ENCODE data around the gene CSF3.
A peak's percentile ranks its signal among the peaks of the same experiment; 100 is the strongest.

Gene CSF3, protein sequence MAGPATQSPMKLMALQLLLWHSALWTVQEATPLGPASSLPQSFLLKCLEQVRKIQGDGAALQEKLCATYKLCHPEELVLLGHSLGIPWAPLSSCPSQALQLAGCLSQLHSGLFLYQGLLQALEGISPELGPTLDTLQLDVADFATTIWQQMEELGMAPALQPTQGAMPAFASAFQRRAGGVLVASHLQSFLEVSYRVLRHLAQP

DNA sequence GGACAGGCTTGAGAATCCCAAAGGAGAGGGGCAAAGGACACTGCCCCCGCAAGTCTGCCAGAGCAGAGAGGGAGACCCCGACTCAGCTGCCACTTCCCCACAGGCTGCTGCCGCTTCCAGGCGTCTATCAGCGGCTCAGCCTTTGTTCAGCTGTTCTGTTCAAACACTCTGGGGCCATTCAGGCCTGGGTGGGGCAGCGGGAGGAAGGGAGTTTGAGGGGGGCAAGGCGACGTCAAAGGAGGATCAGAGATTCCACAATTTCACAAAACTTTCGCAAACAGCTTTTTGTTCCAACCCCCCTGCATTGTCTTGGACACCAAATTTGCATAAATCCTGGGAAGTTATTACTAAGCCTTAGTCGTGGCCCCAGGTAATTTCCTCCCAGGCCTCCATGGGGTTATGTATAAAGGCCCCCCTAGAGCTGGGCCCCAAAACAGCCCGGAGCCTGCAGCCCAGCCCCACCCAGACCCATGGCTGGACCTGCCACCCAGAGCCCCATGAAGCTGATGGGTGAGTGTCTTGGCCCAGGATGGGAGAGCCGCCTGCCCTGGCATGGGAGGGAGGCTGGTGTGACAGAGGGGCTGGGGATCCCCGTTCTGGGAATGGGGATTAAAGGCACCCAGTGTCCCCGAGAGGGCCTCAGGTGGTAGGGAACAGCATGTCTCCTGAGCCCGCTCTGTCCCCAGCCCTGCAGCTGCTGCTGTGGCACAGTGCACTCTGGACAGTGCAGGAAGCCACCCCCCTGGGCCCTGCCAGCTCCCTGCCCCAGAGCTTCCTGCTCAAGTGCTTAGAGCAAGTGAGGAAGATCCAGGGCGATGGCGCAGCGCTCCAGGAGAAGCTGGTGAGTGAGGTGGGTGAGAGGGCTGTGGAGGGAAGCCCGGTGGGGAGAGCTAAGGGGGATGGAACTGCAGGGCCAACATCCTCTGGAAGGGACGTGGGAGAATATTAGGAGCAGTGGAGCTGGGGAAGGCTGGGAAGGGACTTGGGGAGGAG, at the start of gene CSF3:
TSS of gene CSF3 (plus strand) at position 436 of the 993 bp plus-strand sequence. CDS start at position 471, 35 bp downstream.
- DNase-seq = no peak

DNA sequence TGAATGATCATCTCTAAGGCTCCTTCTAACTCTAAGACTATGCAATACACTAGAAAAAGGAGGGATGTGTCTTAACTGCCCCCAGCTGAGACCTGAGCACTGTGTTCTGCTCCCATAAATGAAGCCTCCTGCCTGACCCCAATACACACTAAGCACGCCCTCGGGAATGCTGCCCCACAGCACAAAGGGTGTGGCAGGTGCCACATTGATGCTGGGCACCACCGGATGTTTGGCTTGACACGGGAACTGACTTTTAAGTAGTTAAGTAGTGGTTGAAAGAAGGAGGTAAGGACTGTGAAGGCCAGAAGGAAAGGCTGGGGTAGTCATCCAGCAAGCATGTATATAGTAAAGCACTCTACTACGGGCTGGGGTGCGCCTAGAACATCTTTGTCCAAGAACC, 48.5 kb upstream of the CSF3 start:
- DNase-seq = no peak

DNA sequence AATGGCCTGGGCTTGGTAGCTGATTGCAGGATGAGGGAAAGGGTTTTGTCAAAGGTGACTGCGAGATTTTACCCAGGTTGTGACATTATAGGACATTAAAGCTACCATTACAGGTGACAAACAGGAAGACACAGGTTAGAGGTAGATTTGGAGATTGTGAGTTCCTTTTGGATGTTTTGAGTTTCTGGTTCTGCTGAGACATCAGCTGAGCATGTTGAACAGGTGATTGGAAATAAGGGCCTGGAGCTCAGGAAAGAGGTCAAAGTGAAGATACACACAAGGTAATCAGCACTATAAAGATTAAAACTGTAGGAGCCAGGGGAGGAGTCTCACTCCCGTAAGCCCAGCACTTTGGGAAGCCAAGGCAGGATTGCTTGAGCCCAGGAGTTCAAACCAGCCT, 46.5 kb upstream of the CSF3 start:
- DNase-seq = no peak

DNA sequence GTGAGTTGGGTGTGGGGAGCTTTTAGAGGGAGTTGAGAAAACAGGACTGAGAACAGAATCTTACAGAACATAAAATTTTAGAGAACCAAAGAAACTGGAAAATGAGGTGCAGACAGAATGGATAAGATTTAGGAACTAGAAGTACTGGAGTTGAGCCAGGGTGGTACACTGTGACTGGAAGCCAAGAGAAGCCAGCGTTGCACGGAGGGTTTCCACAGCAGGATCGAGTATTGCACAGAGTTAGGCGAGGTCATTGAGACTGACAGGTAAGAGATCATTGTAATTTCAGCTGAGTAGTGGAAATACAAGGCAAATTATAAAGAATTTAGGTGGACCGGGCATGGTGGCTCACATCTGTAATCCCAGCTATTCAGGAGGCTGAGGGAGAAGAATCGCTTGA, 45.9 kb upstream of the CSF3 start:
- DNase-seq = no peak

DNA sequence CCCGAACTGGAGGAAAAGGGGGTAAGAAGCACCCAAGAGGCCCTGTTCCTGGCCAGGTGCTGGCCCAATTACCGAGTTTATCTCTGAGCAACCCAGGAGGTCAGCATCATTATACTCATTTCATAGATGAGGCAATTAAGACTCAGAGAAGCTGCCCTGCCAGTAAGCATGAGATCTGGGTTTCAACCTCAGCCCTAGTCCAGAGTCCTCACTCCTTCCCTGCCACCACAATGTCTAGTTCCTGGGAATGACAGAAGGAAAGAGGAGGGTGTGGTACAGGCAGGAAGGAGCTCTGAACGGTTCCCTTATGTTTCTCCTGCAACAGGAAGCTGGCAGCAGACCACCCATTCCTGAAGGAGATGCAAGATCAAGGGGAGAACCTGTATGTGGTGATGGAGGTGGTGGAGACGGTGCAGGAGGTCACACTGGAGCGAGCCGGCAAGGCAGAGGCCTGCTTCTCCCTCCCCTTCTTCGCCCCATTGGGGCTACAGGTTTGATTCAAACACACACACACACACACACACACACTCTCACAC, 45.0 kb upstream of the CSF3 start:
- no peak for DNase-seq

DNA sequence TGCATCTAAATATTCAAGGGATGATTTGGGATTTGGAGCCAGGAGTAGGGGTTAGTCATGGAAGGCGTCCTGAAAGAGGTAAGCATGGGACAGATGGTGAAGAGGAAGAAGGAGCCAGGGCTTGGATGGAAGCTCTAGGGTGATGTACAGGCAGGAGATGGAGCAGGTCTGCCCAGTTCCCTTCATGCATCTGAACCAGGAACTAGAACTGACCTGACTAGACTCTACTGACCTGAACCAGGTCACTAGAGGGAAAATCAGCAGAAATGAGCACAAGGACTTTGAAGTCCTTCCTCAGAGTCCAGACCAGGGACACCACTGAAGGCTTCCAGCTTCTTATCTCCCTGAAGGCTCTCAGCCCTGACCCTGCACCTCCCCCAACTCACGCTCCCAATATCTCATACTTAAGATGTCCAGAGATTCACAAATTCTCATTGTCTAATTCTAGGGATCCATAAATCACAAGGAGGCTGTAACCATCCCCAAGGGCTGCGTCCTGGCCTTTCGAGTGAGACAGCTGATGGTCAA, 44.1 kb upstream of the CSF3 start:
- no peak for DNase-seq

DNA sequence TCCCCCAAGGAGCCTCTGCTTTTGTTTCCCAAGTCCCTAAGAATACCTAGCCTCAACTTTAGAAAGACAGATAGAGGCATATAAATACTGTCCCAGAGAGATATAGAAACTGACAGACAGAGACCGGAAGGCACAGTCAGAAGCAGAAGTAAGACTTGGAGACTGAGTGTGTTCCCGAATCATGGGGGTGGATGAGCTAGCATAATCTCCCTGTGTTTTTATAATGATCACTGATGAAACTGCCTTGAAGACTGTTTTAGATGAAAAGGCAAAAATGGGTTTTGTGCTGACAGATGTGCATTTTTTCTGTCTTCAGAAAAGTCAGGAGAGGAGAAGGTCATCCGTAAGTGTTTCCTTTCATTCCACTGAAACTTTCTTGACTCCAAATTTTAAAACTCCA, 43.0 kb upstream of the CSF3 start:
- DNase-seq = no peak

DNA sequence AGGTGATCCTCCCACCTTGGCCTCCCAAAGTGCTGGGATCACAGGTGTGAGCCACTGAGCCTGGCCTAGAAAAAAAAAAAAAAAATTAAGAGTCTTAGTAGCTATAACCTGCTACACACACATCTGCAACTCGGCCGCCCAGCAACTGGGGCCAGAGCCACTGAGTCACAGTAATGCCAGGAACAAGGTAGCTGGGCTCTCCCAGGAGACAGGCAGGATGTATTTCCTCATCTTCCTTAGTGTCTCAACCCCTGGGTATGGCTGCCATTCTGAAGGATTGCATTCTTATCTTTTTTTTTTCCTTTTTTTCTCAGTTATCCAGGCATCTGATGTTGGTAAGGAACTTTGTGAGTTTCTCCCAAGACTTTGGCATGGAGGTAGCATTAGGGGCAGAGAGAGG, 41.7 kb upstream of the CSF3 start:
- no peak for DNase-seq

DNA sequence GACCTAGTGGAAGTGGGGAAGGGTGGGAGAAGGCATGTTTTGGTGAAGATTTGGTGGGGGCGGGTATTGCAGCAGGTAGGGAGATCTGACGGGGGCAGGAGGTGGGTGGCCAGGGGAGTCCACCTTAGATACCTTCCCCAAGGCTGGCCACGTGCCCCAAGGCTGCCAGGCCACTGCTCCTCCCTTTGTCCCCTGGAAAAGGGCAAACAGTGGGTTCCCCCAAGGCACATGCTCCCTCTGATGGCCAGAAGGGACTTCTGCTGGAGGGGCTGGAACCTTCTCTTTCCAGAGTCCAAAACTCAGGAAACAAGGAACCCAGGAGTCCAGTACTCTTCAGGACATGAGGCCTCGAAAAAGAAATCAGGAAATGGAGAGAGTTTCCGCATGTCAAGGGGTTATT, 40.8 kb upstream of the CSF3 start:
- no peak for DNase-seq

DNA sequence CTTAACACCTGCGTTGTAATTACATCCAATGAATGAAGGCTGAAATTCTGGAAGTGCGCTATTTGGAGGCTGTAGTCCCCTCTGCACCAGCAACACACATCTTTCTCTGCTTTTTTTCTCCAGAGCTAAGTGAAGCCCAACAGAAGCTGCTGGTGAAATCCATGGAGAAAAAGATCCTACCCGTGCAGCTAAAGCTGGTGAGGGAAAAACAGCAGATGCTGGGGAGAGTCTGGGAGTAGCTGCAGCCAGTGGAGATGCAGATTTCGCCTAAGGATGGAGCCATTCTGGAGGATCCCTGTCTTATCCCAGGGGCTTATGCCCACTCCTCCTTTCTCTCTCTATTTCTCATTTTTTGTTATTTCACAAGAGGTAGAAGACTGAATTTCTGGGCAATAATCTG, 39.4 kb upstream of the CSF3 start:
- DNase-seq = no peak

DNA sequence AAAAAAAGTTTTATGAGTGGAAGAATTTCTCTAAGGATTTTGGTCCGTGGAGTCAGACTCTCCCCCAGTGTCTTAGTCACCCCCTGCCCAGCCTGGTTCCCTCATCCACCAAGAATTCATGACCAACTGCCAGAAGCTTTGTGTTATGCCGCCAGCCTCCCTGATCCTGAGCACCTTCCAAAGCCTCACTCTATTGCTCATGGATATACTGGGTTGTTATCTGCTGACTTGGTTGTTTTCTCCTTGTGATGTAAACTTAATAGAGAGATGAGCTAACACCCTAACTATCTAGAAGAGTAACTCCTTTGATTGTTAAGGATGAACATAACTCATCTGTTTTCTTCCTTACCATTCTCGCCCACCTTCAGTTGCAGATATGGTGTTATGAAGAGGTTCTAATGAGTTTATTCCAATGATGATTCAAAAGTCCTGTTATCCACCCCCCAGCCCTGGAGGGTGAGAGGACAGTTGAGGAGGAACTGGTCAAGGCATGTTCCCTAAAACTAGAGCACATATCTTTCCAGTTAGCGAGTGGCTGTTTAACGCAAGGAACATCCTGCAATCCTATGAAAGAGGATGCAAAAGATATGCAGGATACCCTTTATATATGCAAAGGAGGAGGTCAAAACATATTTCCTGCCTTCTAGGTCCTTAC, 36.1 kb upstream of the CSF3 start:
- no peak for DNase-seq

DNA sequence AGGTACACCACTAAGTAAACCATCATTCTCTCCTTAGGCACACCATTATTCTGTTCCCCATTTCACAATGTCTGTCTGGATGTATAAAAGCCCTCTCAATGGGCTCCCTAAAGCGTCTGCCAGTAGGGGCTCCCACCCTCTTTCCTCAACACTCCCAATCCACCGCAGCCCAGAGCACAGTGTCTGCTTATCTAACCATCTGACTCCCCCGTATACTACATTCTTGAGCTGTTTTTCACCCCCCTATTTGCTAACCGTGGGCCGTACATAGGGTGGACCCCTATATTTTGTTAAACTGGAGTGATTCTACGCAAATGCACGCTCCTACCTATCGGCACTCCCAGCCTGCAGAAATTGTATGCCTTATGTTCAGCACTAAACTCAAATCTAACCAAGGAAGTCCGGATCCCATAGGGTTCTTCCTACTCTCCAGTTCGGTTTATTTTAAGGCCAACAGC, 35.3 kb upstream of the CSF3 start:
- DNase-seq = no peak

DNA sequence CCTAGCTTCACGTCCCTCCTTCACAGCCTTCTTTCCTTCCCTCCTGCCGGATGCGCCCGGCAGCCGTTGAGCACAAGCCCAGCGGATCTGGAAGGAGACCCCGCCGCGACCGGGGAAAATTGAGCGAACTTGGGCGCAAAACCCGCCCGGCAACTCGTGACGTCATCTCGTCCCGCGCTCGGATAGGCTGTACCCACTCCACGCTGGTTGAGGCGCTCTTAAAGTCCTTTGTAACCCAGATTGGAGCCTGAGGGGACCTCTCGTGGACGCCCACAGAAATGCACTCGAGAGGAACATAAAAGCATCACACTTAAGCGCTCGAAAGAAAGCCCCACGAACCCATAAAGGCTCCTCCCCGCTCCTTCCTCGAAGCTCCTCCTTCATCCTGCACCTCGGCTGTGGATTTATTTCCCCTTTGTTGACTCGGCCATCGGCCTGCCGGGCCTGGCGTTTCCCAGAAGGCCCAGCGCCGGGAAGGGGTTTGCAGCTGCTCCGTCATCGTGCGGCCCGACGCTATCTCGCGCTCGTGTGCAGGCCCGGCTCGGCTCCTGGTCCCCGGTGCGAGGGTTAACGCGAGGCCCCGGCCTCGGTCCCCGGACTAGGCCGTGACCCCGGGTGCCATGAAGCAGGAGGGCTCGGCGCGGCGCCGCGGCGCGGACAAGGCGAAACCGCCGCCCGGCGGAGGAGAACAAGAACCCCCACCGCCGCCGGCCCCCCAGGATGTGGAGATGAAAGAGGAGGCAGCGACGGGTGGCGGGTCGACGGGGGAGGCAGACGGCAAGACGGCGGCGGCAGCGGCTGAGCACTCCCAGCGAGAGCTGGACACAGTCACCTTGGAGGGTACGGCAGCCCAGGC, 34.7 kb upstream of the CSF3 start, which contains the start of gene PSMD3:
TSS of gene PSMD3 (plus strand) at position 457 of the 856 bp plus-strand sequence. CDS start at position 621, 164 bp downstream.
- DNase-seq = peak; percentile 96

DNA sequence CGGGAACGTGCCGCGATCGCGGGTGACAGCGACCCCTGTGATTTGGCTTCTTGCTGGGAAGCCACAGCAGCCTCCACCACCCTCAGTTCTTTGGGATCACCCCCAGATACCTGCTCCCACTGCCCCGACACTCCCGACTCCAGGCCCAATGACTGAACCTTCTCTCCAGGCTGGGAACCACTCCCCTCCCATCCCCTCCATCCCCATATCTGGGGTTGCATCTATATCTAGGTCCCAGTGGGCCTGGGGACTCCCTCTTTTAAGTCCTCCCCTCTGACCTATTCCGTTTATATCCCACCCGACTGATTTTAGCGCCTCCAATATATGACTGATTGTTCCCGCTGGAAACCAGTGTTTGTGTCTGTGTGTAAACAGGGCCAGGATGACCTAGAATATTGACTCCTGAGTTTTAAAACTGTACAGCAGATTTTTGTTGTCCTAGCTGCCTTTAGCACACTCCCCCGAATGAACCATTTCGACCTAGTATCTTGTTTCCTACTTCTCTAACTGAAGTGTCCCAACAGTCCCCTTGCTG, 34.0 kb upstream of the CSF3 start:
- DNase-seq = no peak

DNA sequence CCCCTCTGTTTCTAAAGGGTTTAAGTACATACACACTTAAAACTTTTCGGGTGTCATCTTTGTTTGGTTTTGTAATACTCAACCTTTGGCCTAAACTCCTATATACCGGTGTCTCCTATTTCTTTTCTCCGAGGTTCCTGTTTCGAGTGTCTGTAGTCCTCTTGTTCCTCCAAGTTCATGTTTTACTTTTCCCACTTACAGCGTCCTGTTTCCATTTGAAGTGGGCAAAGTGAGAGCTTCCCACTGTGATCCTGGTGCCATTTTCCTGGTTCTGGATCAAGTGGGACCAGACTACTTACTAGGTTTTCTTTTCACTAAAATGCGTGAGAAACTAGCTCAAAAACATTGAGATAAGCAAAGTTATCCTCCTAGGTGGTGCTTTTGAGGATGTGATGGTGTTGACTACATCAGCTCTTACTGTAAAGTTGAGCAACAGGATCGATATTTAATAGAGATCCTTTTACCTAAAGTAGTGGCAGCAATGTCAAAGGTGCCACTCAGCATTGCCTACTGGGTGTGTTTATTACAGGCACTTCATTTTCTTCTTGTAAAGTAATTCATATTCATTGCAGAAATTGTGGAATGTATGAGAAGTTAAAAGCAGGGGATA, 33.4 kb upstream of the CSF3 start:
- DNase-seq = no peak

DNA sequence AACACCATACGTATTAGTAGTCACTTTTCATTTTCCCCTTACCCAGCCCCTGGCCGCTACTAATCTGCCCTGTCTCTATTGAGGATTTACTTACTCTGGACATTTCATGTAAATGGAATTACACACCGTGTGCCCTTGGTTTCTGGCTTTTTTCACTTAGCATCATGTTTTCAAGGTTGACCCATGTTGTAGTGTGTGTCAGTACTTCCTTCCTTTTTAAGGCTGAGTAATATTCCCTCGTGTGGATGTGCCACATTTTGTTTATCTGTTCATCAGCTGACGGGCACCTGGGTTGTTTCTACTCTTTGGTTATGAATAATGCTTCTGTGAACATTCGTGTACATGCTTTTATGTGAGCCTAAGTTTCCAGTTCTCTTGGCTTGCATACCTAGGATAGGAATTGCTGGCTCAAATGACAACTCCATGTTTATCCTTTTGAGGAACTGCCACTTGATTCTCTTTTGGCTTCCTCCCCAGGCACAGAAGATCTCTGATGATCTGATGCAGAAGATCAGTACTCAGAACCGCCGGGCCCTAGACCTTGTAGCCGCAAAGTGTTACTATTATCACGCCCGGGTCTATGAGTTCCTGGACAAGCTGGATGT, 26.9 kb upstream of the CSF3 start:
- DNase-seq = no peak

DNA sequence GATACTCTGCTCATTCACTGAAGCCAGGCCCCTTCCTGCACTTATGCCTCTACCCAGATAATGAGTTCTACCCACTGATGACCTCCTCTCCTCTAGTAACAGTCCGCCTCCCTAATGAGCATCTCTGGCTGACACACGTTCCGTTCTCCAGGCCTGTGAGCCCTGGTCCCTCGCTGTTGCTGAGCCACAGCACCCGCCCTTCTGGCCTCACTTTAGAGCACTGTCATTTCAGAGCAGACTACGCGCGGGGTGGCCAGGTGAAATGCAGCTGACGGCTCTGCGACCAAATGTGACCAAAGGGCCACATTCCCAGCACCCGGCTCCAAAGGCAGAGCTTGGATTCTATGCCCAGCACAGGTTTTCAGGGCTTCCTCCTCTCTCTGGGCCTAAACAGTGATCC, 20.8 kb upstream of the CSF3 start:
- DNase-seq = no peak

DNA sequence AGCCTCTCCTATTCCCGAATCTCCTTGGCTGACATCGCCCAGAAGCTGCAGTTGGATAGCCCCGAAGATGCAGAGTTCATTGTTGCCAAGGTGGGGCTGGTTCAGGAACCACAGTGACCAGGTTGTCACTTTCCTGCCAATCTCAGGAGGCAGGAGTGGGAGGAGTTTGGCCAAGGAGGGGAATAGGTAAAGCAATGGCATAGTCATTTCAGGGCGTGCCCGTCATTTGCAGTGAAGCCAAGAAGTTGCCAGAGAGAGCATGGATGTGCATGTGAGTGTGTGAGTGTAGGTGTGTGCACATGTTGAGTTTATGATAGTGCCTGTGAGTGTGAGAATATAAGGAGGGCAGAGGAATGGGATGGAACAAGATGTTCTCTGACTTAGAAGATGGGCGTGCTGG, 19.8 kb upstream of the CSF3 start:
- DNase-seq = no peak

DNA sequence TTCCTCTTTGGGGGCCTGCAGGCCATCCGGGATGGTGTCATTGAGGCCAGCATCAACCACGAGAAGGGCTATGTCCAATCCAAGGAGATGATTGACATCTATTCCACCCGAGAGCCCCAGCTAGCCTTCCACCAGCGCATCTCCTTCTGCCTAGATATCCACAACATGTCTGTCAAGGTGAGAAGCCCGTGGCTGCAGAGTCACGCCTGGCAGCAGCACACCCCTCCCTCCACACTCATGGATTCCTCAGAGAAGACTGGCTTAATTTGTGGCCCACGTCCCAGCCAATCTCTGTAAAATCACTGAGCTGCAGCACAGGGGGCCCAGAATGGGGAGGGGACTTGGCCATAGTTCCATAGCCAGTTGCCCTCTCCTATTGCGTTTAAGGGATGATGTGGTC, 19.1 kb upstream of the CSF3 start:
- no peak for DNase-seq

DNA sequence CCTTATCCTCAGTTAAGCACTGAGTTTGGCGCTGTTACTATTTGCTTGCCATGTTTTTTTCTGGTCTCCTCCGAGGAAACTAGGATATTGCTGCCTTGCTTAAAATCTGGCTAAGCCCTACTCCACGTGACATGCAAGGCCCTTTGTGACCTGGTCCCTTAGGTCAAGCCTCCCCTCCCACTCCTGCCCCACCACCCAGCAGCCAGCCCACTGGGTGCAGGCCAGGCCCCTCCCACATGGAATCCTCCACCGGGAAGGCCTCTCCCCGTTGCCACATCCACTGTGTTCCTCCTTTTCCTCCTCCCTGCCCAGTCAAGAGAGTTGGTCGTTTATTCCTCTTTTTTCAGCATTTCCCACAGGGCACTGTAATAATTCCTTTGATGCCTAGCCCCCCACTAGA, 18.4 kb upstream of the CSF3 start:
- no peak for DNase-seq

DNA sequence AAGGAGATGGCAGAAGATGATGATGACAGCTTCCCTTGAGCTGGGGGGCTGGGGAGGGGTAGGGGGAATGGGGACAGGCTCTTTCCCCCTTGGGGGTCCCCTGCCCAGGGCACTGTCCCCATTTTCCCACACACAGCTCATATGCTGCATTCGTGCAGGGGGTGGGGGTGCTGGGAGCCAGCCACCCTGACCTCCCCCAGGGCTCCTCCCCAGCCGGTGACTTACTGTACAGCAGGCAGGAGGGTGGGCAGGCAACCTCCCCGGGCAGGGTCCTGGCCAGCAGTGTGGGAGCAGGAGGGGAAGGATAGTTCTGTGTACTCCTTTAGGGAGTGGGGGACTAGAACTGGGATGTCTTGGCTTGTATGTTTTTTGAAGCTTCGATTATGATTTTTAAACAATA, 17.7 kb upstream of the CSF3 start:
- DNase-seq = no peak
